Esophagus muscularis mucosa (tissue), 3 donors: ENCODE measurements around the gene RTBDN.

Experiments
- CTCF ChIP-seq, 3 experiments: fragments of 200-600 bp in 2 of 3; fragments of 450-650 bp in 1 of 3; sonication (generic) in 2 of 3; IDR thresholded peaks; one replicate each; pipeline ENCODE4 v1.5.1; 2017 to 2019; ENCODE audit warnings: antibody characterized with exemption in 3 of 3, mild to moderate bottlenecking in 2 of 3, moderate library complexity in 1 of 3
- POLR2A ChIP-seq: fragments of 450-650 bp; IDR thresholded peaks from one replicate; pipeline ENCODE4 v1.6.1; 2017; ENCODE audit warnings: antibody characterized with exemption, moderate library complexity, mild to moderate bottlenecking, low read depth
- POLR2AphosphoS5 ChIP-seq, 2 donors: sonication (generic); formaldehyde crosslinking; IDR thresholded peaks; one replicate each; pipeline ENCODE4 v1.6.1; 2017; ENCODE audit warnings: antibody characterized with exemption in 2 of 2

- TF ChIP-seq CTCF (IDR thresholded peaks at IDR 0.05) (peak in 1 of 3 experiments; percentile 21), POLR2A (no peak), POLR2AphosphoS5 (IDR thresholded peaks at IDR 0.05) (no peak)
These were observed 40.0 kb downstream of the RTBDN start for GRCh38 chr19:12794196-12794941.
